AG10803 (cell line): ENCODE measurements around the gene TMX4.

Experiments
- DNase-seq: peaks from one replicate; pipeline ENCODE4 v3.0.0; 2010; ENCODE audit warnings: low read depth
- H3K4me3 ChIP-seq: 2 replicates; pipeline ENCODE4 v1.5.1; 2011; ENCODE audit warnings: mild to moderate bottlenecking, low read length, control low read depth
- TF ChIP-seq, protein P1 (sequence below): conservative IDR thresholded peaks from 2 replicates; pipeline ENCODE4 v1.5.1; 2011; ENCODE audit warnings: mild to moderate bottlenecking, low read length, control low read depth, inconsistent platforms

Gene TMX4

DNA sequence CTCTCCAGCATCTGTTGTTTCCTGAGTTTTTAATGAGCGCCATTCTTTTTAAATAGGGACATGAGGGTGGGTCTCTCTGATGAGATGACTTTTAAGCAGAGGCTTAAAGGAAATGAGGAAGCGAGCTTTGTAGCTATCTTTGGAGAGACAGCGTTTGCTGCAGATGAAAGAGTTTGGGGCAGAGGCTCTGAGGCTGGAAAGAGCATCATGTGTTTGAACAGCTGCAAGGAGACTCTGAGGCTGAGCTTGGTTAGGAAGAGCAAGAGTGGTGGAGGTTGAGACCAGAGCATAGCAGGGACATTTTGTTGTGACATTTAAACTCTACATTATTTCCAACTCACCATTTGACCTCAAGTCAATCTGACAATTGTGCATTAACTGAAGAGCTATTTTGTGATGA is 38.3 kb upstream of the TMX4 start:
- no peak for DNase-seq
- TF ChIP-seq, protein P1, sequence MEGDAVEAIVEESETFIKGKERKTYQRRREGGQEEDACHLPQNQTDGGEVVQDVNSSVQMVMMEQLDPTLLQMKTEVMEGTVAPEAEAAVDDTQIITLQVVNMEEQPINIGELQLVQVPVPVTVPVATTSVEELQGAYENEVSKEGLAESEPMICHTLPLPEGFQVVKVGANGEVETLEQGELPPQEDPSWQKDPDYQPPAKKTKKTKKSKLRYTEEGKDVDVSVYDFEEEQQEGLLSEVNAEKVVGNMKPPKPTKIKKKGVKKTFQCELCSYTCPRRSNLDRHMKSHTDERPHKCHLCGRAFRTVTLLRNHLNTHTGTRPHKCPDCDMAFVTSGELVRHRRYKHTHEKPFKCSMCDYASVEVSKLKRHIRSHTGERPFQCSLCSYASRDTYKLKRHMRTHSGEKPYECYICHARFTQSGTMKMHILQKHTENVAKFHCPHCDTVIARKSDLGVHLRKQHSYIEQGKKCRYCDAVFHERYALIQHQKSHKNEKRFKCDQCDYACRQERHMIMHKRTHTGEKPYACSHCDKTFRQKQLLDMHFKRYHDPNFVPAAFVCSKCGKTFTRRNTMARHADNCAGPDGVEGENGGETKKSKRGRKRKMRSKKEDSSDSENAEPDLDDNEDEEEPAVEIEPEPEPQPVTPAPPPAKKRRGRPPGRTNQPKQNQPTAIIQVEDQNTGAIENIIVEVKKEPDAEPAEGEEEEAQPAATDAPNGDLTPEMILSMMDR, result no peak
- no peak overlapping the region for H3K4me3 ChIP-seq

DNA sequence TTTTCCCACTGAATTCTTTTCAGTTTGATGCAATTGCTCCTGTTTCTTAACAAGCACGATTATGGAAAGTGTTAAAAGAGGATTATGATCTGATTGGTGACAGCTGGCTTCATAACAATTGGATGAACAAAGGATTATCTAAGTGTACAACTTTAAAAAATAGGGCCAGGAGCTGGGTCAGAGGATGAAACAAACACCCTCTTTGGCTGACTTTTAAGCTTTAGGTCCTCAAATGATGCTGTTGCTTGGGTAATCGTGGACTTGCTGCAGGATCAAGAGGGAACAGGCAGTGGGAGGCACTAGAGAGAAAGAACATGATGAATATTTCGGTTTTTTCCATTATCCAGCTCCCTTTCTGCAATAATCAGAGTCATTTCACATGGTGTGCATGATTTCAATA is 35.5 kb upstream of the TMX4 start:
- TF ChIP-seq, protein P1, result no peak

DNA sequence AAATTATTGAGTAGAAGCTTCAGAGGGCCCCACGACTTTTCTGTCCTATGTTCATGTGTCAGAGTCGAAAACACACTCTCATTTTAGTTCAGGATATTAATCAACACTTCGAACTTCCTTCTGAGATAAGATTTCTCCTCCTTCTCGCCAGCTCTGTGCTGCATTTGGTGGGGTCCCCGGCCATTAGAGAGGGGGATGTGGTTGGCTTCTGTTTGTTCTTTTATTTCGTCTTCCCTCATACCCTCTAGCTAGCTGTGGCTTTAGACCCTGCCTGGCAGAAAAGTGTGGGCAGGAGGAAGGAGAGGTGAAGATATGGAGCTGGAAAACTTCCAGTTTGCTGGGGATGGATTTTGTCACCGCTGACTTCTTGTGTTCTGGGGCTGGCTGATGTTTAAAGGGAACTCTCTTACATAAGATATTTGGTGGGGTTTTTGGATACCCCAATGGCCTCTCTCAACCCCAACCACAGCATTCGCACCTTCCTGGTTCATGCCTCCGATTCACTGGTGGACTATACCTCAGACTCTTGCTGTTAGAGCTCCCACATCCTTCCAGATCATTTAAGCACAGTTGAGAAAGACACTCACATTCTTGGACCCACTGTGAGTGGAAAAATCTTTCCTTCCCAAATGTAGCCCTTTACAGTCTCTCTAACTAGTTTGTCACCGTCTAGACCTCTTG is 30.7 kb upstream of the TMX4 start:
- no peak for DNase-seq
- H3K4me3 ChIP-seq, result no peak overlapping the region
- TF ChIP-seq, protein P1, result no peak

More for the DNA sequence above, 35.5 kb upstream of the TMX4 start:
- DNase-seq, result no peak
- no peak overlapping the region for H3K4me3 ChIP-seq

DNA sequence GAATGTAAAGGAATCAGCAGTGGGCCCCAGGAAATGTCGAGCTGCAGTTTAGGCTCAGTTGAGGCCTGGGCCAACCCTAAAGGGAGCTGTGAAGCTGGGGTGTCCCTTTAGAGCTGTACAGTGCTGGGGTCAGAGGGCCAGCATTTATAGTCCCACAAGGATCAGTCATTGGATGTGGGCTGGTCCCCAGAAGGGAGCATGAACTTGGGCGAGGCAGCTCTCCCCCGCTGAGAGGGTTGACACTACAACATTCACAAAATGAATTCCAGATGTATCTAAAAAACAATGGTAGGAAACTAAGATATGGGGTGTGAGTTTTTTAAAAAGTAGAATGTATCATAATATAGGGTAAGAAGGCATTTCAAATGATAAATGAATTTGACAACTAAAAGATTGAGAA is 29.7 kb upstream of the TMX4 start:
- no peak overlapping the region for H3K4me3 ChIP-seq
- no peak for DNase-seq
- TF ChIP-seq, protein P1, result no peak

DNA sequence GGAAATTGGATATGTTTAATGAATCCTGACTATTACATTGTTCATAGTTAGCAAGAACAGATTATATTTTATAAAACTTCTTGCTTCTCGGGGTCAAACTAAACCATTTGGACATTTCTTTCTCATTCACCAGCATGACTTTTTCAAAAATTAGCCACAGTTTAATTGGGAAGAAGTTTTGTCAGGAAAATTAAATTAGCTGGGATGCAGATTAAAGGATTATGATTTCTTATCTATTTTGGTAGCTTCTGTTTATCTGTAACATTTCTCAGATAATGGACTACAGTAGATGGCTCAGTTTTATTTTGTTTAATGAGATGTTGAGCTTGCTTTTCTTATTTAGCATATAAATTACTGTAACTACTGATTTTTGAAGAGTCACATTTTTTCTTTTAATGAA is 26.4 kb upstream of the TMX4 start:
- no peak overlapping the region for H3K4me3 ChIP-seq
- TF ChIP-seq, protein P1, result no peak
- DNase-seq, result no peak

DNA sequence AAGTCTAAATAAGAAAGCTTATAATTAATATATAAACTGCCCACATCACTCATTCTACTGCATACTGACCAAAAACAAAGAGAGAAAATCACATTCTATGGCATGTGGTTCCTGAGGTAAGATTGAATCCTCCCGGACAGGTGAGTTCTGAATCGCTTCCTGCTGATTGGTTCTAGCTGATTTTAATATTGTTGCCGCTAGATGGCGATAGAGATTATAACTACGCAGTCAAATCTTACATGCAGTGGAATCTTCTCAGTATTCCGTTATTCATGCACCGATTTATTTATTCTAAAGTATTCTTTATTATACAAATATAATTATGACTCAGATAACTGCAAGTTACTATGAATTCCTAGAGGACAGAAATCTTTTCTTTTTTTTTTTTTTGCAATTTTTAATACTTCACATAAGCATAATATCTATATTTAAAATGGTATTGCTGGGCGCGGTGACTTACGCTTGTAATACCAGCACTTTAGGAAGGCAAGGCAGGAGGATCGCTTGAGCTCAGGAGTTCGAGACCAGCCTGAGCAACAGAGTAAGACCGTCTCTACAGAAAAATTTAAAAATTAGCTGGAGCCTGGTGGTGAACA is 24.2 kb upstream of the TMX4 start:
- H3K4me3 ChIP-seq, result no peak overlapping the region
- TF ChIP-seq, protein P1, result peak; percentile 74
- DNase-seq, result peak; percentile 53

DNA sequence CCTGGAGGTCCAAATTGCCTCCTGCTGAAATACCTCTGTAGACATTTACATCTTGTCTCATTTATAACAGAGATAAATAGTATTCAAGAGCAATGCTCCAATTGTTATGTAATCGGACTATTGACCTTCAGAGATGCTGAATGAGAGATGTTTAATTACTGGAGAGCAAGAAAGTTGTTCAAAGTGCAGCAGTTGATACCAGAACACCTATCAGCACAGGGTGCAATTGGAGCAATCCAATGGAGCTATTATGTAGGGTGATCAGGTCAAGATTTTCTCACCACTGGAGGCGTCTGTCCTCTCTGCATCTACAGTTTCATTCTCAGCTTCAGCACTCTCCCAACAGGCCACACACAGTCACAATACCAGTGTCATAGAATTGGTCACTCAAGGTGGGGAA is 19.5 kb upstream of the TMX4 start:
- DNase-seq, result no peak
- H3K4me3 ChIP-seq, result no peak overlapping the region
- TF ChIP-seq, protein P1, result no peak
